Ammon's horn (tissue), 1 donor: ENCODE data around the gene WDFY4.

Experiments
- DNase-seq: peaks from one replicate; pipeline ENCODE4 v3.0.0-alpha.2; 2016; ENCODE audit warnings: low spot score

Gene WDFY4

GRCh38 chr10:48771234-48771633, 86.6 kb downstream of the WDFY4 start:
- no peak for DNase-seq

- no peak for DNase-seq
These were observed 87.4 kb downstream of the WDFY4 start for GRCh38 chr10:48772059-48772458.

GRCh38 chr10:48773580-48773979, 88.9 kb downstream of the WDFY4 start:
- no peak for DNase-seq

- DNase-seq, result no peak
These were observed 89.9 kb downstream of the WDFY4 start for GRCh38 chr10:48774416-48775205.

GRCh38 chr10:48775206-48775517, 90.5 kb downstream of the WDFY4 start:
- DNase-seq, result no peak

GRCh38 chr10:48776005-48776522, 91.4 kb downstream of the WDFY4 start:
- DNase-seq, result no peak

GRCh38 chr10:48776528-48776927, 91.9 kb downstream of the WDFY4 start:
- DNase-seq, result no peak

- no peak for DNase-seq
These were observed 92.4 kb downstream of the WDFY4 start for GRCh38 chr10:48777110-48777509.

- DNase-seq, result no peak
These were observed 93.7 kb downstream of the WDFY4 start for GRCh38 chr10:48778193-48778857.

GRCh38 chr10:48779077-48779476, 94.4 kb downstream of the WDFY4 start:
- no peak for DNase-seq

GRCh38 chr10:48779546-48780152, 95.0 kb downstream of the WDFY4 start:
- no peak for DNase-seq

- DNase-seq, result no peak
These were observed 95.7 kb downstream of the WDFY4 start for GRCh38 chr10:48780341-48780740.

GRCh38 chr10:48782386-48782785, 97.7 kb downstream of the WDFY4 start:
- no peak for DNase-seq

- DNase-seq, result no peak
These were observed 99.4 kb downstream of the WDFY4 start for GRCh38 chr10:48784031-48784430.

- DNase-seq, result no peak
These were observed 101.1 kb downstream of the WDFY4 start for GRCh38 chr10:48785796-48786195.

GRCh38 chr10:48786606-48787282, 102.1 kb downstream of the WDFY4 start:
- no peak for DNase-seq

GRCh38 chr10:48788554-48788953, 103.9 kb downstream of the WDFY4 start:
- no peak for DNase-seq

- DNase-seq, result no peak
These were observed 105.1 kb downstream of the WDFY4 start for GRCh38 chr10:48789486-48790456.

GRCh38 chr10:48790457-48791044, 105.9 kb downstream of the WDFY4 start:
- DNase-seq, result no peak

GRCh38 chr10:48791267-48791928, 106.7 kb downstream of the WDFY4 start:
- no peak for DNase-seq
